NK-92 (cell line): ENCODE measurements around the gene SLF1.

Experiments used
- DNase-seq: peaks from one replicate; lab custom pipeline; 2025; ENCODE audit not compliant: unreplicated experiment; lab: John Stamatoyannopoulos, UW

SLF1 gene

DNA sequence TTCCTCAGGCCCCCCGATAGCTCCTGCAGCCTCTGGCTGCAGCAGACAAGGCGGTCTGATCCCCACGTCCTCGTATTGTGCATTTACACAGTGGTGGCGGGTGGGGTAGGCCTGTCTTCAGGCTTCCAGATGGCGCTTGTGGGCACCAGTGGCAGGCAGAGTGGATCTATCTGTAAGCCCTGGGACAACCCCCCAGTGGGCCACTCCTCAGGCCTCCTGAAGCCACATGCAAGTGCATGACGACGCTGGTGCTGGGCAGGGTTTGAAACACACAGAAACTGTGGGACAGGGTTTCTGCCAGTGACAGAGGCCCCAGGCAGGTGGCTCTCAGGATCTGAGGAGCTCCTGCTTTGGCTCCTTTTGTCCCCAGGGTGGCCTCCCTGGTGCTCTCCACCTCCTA, 42.0 kb downstream of the SLF1 start:
- DNase-seq: no peak

DNA sequence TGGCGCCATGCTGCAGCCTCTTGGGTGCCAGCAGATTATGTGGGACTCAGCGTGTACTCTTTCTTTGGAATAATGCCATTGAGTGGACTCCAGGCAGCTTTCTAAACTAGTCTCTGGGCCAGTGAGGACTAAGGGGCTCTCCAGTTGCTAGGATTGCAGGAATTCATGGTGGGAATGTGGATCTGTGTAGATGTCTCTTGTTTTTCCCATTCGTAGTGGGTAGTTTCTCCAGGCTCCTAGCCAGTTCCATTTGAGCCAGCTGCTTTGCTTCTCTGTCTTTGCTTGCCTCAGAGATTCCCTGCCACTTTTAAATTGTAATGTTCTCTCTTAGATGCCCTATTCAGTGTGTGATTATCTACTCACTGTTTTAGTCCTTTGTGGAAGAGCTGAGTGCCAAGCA, 42.6 kb downstream of the SLF1 start:
- no peak for DNase-seq

DNA sequence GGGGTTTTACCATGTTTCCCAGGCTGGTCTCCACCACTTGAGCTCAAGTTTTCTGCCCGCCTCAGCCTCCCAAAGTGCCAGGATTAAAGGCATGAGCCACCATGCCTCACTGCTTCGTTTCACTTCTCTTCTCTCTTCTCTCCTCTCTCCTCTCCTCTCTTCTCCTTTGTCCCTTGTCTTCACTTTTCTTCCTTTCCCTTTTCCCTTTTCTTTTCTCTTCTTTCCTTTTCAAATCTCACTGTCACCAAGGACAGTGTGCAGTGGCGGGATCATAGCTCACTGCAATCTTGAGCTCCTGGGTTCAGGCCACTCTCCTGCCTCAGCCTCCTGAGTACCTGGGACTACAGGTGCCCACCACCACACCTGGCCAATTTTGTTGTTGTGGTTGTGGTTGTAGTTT, 49.5 kb downstream of the SLF1 start:
- DNase-seq: no peak

DNA sequence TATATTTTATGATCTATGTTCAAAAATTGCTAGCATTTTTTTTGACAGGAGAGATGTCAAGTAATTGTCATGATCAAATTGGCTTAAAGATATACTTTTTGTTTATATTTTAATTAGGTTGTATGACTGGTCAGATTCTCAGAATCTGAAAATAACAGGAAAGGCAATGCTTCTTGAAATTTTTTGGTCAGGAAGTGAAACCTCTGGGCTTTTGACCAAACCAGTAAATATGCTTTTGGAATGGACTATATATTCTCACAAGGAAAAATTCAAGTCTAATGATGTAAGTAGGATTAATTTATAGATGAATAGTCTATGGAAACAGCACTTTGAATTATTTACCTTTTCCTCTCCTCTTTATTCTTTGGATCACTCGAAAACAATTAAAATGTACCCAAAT, 52.3 kb downstream of the SLF1 start:
- no peak for DNase-seq

DNA sequence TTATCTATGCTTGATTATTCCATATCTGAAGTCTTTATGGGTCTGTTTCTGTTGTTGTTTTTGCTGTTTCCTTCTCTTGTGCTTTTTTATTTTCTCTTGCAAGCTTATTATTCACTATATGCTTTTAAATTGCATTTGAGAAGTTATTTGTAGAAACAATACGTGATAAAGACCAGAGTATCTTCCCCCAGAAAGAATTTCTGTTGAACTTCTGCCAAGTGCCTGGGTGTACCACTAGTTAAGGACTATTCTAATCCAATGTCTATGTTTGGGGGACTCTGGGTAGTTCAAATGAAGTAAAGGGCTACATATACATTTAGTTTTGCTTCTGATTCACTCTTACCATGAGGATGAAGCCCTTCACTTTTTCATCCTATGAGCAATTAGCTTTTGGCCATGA, 54.3 kb downstream of the SLF1 start:
- no peak for DNase-seq

DNA sequence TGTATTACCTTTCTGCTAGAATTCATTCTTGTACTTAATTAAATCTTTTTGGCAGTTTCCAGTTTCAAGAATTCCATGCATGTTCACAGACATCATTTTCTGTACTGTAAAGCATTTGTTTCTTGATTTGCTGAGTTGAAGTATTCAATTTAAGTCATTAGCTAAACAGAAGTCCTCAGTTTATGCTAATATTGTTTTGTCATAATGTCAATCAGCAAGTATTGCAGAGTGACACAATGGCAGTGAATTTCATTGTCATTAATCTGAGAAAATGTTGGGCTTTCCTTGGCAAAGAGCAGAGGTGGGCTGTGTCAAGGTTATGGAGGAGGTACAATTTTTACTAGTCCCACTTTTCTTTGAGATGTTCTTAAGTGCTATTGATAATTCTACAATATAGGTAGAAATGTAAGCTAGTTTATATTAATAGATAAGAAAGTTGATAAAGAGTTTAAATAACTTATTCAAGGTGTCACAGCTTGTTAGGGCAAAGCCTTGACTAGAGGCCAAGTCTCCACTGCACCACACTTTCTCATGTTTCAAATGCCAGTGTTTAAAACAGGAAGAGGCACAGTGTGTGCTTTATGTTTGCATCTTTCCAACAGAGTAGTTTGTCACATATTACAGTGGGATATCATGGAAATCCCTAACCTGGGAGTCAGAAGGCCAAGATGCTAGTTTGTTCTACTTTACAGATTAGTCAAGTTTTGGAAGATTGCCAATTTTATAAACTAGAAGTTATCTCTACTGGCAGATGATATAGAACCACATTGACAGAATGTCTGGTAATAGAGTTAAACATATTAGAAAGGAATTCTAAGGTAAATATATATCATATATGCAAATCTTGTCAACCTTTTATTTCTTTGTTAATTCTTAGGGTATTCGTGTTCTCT, 56.3 kb downstream of the SLF1 start:
- DNase-seq: no peak

DNA sequence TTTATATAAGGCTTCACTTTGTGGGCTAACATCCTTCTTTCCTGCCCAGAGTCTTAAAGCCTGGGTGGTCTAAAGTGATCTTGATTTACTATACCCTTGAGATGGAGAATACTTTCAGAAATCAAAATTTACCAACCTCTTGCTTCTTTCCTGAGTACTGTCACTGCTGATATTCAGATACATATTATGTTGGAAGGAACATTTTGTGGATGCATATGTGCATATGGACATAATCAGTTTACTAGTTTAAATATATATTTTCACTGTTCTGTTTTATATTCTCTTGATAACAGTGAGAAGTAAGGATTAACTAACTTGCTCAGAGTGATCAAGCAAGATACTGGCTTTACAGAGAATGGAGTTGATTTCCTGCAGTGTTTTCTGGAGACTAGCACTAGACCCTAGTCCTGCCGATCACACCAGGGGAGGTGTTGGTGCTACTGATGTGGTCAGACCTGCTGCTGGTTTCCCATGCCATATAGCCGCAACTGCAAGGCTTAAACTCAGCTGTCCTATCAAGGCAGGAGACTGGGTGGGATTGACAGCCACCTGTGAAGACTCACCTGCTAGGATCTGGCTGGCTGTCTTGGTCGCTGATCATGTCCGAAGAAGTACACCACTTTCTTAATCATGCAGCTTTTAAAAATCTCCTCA, 57.6 kb downstream of the SLF1 start:
- no peak for DNase-seq

DNA sequence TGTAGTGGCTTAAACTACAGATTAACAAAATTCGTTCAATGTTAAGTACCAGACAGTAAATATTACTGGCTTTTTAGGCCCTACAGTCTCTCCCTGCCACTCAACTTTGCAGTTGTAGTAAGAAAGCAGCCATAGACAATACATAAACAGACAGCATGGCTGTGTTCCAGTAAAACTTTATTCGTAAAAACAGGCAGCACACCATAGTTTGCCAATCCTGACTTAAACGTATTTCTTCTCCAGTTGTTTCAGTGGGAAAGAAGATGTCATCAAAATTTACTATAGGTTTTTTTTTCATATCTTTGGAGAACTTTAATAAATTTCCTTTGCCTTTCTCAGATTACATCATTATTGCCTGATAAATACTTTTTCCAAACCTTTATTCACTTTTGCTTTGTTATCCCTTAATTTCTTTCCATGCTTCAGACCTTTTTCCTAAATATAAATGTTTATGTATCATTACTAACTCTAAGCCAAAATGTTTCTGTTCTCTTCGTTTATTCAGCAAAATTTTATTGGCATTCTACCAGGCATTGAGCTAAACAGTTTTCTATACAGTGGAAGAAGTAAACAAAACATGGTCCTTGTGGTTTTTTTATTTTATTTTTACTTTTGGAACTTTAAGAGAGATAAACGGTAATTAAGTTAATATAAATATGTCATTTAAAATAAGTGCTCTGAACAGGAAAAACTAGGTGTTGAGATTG, 64.5 kb downstream of the SLF1 start:
- no peak for DNase-seq

DNA sequence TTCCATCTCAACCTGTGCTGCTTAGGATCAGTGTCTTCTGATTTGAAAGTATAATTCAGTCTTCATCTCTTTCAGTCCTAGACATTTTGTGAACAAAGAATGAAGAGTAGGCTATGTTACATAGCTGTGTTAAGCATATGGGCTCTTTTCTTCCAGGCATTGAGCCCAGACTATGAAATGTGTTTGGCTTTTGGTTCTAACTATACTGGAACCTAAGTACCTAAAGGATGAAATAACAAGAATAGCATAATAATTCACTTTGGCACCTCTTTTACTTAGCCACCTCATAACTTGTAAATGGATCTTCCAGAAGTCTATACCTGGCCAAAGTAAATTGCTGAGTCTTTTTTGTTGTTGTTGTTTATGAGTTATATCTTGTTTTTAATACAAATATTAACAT, 71.4 kb downstream of the SLF1 start:
- no peak for DNase-seq

DNA sequence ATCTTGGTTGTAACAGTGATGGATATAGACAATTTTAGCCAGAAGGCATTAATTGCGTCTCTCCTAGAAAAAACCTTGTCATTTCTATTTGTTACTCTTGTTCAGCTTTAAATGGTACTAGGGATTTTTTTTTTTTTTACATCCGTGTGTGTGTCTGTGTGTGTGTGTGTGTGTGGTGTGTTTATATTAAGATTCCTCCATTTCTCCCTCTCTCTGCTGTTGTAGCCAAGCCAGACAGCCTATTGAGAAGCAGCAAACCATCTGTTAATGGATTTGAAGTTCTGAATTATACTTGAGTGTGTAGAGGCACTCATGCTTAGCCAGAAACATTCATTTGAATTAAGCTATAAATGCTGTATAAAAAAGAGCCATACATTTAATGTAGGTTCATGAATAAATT, 72.3 kb downstream of the SLF1 start:
- no peak for DNase-seq

DNA sequence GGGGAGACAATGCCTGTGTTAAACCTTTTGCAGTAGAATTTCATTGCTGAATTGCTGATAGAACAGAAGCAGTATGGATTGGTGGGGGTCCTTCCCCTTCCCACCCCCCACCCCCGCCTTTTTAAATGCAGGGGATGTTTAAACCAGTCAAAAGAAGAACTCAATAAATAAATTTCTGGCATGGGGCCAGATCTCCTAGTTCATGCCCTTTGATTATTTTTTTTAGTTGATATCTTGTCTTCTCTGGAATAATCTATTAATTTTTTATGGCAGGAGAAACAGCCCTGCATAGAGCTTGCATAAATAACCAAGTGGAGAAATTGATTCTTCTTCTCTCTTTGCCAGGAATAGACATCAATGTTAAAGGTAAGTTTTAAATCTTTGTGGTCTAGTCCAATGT, 72.8 kb downstream of the SLF1 start:
- no peak for DNase-seq

DNA sequence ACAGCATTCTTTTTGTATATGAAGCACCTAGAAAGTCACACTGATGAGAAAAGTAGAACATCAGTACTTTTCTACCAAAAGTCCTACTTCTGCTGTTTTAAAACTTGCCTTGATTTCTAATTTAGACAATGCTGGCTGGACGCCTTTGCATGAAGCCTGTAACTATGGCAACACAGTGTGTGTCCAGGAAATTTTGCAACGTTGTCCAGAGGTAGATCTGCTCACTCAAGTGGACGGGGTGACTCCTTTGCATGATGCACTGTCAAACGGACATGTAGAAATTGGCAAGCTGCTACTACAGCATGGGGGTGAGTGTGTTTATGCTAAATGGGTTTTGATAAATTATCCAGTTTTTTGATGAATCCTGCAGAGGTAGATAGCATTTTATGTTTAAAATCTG, 73.5 kb downstream of the SLF1 start:
- DNase-seq: no peak

DNA sequence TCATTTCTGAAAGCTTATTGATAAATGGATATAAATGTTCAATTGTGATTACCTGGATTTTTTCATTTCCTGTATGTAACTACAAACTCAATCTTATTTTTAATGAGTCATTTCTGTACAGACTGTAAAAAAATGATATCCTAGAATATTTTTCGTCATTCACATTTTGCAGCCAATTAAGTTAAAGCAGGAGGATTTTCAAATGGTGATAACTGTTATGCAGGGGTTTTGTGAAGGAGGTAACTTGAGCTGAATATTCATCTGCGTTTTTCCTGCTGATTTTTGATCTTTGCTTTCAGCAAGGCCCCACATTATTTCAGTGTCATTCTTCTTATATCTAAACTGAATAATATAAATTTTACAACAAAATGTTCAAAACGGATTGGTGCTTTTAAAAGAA, 74.1 kb downstream of the SLF1 start:
- DNase-seq: no peak

DNA sequence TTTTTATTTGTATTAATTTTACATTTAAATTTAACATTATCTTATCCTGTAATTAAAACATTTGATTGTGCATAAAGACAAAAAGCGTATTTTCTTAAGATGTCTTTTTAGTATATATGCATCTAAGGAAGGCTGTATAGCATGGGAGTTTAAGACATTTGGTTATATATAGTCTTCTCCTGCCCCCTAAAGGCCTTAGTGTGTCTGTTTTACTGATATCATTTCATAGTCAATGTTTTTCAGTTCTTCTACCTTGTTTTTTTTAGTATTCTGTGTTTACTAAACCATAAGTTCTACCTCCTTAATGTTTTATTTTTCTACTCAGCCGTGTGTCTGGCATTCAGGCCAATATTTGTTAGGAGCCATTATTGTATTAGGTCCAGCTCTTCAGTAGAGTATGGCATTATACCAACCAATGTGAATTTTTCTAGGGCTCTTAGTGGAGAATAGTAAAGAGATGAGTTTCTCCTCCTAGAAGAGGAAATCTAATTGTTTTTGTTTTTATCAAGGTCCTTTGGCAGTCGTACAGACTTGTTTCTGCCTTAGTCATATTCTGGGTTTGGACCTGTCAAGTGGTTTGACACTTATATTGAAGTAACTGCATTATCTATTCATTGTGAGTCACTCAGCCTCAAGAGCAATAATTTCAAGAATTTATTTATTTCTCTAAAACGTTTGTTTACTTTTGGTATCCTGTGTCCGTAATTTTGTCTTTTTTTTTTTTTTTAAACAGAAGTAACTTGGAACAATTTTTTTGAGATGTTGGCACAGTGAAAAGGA, 74.8 kb downstream of the SLF1 start:
- DNase-seq: no peak

DNA sequence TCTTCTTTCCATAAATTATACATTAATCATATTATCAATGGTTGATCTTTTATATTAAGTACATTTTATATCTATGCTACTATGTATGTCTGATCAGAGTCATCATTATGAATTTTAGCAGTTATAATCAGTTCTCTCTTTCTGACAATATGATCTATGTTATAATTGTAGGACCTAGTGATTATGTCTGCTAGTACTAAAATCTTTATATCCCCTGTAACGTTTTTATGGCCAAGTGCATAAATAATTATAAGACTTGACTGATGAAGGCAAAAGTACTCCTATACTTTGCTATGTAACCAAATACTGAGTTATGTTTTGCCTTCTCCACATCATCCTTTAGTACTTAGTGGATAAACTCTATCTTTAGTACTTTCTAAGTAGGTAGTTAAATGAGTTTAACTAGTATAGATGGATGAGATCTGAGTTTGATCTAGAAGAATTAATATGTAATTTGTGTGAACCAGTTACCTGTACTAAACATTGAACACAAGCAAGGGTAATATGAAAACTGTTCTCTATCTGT, 75.4 kb downstream of the SLF1 start:
- DNase-seq: no peak

DNA sequence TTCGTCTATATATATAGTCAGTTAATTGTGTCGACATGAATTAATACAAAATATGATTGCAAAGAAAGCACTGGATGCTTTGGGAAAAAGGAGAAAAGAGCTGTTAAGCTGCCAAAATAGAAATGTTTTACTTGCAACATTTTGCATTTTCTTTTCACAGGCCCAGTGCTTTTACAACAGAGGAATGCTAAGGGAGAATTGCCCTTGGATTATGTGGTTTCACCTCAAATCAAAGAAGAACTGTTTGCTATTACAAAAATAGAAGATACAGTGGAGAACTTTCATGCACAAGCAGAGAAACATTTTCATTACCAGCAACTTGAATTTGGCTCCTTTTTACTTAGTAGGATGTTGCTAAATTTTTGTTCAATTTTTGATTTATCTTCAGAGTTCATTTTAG, 76.2 kb downstream of the SLF1 start:
- no peak for DNase-seq

DNA sequence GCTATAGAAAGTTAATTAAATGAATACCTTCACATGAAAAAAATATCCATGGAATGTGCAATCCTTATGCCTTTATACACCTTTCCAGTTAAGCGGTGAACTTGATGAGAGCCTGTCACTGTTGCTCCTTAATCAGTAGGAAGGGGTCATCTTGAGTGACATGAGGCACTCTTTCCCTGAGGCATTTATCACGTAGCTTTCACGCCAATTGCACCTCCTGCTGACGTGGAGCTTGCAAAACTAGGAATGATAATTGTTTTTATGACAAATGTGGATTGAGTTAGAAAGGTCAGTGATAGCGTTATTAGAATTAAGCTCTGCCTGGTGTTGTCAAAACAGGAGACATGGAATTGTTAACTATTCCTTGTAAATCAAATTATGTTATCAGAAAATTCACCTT, 79.7 kb downstream of the SLF1 start:
- DNase-seq: no peak

DNA sequence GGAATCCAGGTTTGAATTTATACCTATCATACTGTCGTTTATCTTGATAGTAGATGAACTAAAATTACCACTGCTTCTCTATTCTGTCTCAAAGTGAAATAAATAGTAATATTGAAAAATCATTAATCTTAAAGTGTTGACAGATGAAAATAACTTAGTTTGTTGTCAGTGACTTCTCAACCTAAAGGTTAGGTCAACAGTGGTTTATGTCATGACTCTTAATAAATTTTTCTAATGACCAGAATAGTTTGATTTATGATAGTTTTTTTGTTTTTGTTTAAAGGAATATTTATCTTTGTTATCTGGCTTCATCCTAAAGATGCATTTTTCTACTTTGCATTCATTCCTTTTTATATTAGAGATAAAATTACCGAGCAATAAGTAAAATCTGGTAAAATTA, 81.1 kb downstream of the SLF1 start:
- no peak for DNase-seq

DNA sequence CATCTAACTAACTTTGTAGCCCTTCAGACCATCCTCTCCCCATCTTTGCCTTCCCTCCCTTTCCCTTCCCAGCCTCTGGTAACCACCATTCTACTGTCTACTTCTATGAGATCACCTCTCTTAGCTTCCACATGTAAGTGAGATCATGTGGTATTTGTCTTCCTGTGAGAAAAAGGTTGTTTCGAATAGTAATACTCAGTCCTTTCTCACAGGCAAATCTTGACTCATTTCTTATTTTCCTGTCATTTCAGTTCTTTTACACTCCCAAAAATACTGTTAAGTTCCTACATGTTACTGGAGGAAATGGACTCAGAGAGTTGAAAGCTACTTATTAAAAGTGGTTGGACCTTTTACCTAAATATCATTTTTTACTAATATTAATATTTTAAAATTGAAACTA, 82.1 kb downstream of the SLF1 start:
- no peak for DNase-seq

DNA sequence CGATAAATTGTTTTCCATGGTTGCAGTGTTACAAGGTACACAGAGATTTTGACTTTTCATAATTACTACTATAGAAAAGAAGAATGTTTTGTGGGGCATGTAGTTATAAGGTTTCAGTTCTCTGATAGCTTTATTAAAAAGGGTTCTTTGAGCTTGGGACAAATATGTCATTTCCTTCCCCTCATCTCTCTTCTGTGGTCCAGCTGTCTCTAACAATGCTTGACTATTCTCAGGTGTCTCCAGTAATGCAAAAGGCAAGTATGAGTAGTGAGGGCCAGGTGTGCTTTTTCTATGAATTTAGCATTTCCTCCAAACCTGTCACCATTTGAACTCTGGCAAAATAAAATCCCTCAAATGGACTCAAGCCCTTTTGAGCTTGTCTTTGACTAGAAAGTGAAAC, 84.3 kb downstream of the SLF1 start:
- DNase-seq: no peak

DNA sequence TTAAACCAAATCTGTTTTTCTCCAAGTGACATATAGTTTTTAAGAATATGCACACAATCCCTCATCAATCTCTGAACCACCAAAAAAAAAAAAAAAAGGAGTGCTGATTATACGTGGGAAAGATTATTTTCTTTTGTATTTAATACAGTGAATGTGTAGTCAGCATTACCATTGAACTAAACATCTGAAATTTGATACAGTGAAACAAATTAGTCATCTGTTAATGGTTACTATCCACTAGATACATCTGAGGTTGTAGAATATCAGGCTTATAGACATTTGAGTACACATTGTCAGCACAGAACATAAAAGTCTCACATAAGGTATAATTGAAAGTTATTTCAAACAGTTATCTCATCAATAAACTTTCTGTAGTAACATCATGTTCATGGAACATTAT, 87.0 kb downstream of the SLF1 start:
- no peak for DNase-seq
